DND-41 (cell line): Measurements from ENCODE around the gene TFEB.

ENCODE experiments used
- CTCF ChIP-seq: IDR thresholded peaks from 2 replicates; pipeline ENCODE4 v1.5.1; 2012; ENCODE audit warnings: borderline replicate concordance, low read length, moderate library complexity, mild to moderate bottlenecking; ENCODE audit not compliant: poor library complexity, severe bottlenecking; ENCODE audit errors: extremely low read depth
- EZH2 ChIP-seq: IDR thresholded peaks from 3 replicates; pipeline ENCODE4 v1.6.1; 2012; ENCODE audit warnings: borderline replicate concordance, low read depth, mild to moderate bottlenecking, moderate library complexity, low read length, inconsistent platforms; ENCODE audit not compliant: severe bottlenecking

- TF ChIP-seq CTCF (no peak), EZH2 (no peak)
Observed at GRCh38 chr6:41743406-41744235, 8.2 kb upstream of the TFEB start.
